GM18867 (cell line): ENCODE data around the gene PTEN.
"Not testable (repeated sequence)": the region's sequence is repeated elsewhere in the genome, so short reads cannot be mapped to it uniquely, and the experiment has no call there.

ENCODE experiments used
- ATAC-seq: cut with Tn5 transposase; IDR thresholded peaks from one replicate; pipeline ENCODE4 v1.9.1; 2021; ENCODE audit warnings: mild to moderate bottlenecking, moderate library complexity; ENCODE audit not compliant: unreplicated experiment

PTEN gene

DNA sequence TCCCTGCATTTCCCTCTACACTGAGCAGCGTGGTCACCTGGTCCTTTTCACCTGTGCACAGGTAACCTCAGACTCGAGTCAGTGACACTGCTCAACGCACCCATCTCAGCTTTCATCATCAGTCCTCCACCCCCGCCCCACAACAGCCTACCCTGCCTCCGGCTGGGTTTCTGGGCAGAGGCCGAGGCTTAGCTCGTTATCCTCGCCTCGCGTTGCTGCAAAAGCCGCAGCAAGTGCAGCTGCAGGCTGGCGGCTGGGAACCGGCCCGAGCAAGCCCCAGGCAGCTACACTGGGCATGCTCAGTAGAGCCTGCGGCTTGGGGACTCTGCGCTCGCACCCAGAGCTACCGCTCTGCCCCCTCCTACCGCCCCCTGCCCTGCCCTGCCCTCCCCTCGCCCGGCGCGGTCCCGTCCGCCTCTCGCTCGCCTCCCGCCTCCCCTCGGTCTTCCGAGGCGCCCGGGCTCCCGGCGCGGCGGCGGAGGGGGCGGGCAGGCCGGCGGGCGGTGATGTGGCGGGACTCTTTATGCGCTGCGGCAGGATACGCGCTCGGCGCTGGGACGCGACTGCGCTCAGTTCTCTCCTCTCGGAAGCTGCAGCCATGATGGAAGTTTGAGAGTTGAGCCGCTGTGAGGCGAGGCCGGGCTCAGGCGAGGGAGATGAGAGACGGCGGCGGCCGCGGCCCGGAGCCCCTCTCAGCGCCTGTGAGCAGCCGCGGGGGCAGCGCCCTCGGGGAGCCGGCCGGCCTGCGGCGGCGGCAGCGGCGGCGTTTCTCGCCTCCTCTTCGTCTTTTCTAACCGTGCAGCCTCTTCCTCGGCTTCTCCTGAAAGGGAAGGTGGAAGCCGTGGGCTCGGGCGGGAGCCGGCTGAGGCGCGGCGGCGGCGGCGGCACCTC, at the start of gene PTEN, which contains the start of gene KLLN:
Gene PTEN, plus strand, starts transcription at position 573 of the 891 bp plus-strand sequence. CDS start 845 bp downstream, outside the sequence.
Gene KLLN, minus strand, starts transcription at position 481 of the 891 bp plus-strand sequence. CDS start 1,046 bp downstream, outside the sequence.
- ATAC-seq = peak; percentile 43

DNA sequence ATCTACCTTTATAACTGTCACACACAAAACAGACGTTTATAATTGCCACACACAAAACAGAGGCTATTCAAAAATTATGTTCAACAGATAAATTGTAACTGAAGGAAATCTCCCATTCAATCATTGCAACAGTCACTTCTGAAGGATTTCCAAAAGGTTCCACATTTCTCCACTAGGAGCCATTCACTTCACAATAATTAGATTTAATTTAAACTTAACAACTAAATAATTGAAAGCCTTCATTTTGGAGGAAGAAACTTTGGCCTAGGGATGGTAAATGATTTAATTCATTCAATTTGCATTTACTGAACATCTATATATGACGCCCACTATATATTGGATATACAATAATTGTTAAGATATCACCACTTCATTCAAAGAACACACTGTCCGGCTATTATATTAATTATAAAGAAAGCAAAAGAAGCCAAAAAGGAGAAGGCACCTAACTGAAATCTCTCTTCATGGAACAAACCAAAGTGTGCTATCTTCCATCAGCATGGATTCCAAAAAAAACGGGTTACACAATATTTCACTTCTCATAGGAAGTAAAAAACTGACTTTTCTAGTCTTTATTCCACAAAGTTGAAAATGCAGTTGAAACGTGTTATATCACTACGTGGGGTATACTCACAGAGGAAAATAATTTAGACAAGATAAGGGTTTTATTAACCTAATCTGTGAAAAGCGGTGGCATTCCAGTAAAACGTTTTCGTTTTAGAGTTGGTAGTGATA, 47.1 kb upstream of the PTEN start:
- no peak for ATAC-seq

DNA sequence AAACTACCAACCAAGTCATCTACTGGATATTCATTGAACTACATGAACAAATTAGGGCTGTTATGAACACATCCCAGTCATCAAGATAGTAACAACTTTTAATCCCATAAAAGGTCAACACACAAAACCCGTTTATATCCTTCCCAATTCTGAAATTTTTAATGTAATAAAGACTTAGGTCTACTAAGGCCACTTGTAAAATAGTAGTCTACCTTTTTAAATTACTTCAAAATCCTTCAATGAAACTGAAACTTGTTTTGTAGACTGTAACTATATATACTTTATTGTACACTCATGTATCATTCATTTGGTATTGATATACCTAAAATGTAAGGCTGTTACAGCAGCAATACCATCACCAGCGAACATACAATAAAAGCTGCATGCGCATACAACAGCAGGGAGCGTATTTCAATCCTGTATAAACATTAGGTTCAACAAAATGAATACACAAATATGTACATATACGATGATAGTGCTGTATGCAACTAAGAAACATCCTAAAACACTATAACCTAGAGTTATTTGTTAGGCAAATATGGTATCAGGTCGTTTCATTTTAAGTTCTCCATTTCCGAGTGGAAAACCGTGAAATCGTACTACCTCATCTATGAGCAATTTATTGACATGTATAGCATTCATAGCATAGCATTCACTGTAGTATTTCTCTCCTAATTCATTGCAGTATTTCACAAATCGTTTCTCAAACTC, 46.4 kb upstream of the PTEN start:
- ATAC-seq = no peak

DNA sequence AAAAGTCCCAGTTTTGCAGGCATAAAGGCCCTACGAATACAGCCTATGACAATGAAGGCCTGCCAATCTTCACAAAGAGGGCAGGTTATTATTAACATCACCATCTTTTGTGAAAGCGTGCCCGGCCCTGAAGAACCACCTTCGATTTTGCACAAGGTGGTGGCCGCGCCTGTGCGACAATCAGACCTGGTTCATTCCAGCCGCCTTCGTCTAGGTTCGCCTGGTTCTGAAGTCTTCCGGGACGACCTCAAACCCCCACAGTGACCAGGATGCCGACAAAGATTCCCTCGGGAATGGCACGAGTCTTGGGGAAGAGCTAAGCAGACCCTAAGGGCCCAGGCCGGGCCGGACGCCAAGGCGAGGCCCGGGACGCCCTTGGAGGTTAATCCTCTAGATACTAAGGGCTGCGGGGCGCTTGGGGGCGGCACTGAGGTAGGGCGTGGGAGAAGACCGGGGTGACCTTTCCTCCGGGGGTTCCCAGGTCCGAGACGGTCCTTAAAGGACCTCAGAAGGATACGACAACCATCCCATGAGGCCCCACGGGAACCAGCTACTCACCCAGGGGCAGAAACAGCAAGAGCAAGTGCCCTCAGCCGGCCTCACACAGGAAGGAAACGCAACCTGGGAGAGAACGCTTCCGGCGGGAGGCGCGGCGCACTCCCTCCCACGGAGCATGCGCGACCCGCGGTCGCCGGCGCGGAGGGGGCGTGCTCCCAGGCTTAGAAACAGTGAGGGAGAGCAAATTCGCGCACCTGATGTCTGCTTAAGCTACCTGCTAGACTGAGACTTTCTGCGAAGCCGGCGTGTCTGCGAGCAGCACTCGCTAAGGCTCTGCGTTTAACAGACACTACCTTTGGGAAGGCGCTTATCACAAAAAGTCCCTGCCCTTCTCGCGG, 45.6 kb upstream of the PTEN start, which contains the start of gene ATAD1:
Gene ATAD1, minus strand, starts transcription at position 618 of the 896 bp plus-strand sequence. CDS start 3,627 bp downstream, outside the sequence.
- ATAC-seq = peak; percentile 73

DNA sequence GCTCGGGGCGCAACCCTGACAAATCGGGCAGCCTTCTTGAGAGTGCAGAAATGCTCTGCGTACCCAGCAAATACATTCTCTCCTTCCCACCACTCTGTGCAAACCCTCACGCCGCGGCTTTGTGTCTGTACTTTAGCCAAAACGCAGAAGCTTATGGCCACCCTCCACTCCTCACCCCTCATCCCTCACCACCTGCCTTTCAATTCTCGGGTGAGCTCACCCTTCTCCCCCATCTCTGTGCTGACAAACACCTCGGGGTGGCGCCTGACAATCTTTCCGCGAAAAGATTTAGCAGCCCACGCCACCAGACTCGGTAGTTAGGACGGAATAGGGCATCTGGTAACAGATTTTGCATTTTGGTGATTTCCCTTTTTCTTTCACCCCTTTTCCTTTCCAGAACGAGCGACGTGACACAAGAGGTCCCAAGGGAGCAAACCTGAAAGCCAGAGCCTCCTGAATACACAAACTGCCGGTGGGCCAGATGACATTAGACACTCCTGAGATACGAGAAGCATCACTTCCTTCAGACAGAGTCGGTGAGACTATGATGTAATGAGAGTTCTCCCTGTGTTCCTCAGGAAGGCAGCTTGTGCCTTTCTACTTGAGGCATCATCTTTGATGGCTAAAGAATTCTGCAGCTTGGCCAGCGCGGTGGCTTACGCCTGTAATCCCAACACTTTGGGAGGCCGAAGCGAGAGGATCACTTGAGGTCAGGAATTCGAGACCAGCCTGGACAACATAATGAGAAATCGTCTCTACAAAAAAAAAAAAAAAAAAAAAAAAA, 44.7 kb upstream of the PTEN start:
- peak; percentile 53 for ATAC-seq

DNA sequence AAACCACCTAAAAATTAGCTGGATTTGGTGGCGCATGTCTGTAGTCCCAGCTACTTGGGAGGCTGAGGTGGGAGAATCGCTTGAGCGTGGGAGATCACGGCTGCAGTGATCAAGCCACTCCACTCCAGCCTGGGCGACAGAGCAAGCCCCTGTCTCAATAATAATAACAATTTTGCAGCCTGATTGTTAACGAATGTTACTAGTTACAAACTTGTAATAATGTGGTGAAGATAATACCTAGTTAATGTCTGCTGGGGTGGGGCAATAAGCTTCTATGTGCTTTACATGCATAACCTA, 44.2 kb upstream of the PTEN start:
- no peak for ATAC-seq

DNA sequence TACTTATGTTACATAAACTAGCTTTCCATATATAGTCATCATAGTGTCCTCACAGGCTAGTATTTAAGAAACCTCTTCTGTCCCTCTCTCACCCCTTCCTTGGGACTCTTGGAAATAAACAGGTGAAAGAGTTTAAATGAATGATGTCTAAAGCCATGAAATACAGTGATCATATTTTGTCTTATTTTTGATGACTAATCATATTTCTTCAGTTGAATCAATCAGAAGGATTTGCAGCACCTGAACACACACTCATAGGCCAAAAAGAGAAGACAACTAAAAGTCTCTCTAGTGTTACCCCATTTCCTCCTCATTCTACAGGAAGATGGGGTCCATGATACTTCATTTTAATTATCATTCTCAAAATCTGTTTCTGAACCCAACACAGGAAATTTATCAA, 36.8 kb upstream of the PTEN start:
- no peak for ATAC-seq

GRCh38 chr10:87827681-87828080, 35.7 kb upstream of the PTEN start:
- ATAC-seq = no peak

GRCh38 chr10:87829051-87829450, 34.4 kb upstream of the PTEN start:
- not testable (repeated sequence) for ATAC-seq

DNA sequence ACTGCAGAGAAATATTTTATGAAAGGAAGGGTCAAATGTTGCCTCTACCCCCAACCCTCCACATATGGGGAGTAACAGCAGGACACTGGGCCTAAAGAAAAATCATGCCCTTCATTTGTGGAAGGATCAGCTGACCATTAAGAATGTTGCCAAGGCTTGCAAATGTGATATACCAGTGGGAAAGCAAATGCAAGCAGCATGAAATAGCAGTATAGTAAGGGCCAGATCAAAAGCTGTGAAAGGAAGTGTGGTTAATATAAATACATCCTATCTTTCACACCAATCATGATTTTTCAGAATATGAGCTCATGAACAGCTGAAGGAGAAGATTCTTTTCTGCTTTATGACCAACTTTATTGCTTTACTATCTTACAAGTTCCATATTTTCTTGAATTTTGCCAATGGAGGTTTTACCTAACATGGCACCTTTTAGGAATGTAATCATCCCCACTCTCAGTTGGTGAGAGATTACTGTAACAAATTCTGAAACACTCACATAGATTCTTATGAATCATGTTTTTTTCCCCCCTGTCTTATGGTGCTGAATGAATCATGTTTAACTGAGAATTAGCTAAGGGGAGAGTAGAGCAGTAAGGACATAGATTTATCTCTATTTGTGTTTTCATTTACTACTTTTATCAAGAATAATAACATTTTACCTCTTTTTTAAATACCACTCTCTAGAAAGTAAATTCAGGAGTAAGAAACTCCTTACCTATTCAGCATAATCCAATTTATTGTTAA, 33.3 kb upstream of the PTEN start:
- no peak for ATAC-seq

DNA sequence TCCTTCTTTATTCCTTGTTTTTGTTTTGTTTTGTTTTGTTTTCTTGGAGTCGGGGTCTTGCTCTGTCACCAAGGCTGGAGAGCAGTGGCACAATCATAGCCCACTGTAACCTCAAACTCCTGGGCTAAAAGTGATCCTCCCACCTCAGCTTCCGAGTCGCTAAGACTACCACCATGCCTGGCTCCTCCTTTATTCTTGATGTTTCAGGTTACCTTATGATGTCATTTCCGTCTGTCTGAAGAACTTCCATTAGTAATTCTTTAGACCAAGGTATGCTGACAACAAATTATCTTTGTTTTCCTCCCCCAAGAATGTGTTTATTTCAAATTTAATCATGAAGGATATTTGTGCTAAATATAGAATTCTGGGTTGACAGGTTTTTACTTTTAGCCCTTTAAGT, 27.3 kb upstream of the PTEN start:
- ATAC-seq = no peak

DNA sequence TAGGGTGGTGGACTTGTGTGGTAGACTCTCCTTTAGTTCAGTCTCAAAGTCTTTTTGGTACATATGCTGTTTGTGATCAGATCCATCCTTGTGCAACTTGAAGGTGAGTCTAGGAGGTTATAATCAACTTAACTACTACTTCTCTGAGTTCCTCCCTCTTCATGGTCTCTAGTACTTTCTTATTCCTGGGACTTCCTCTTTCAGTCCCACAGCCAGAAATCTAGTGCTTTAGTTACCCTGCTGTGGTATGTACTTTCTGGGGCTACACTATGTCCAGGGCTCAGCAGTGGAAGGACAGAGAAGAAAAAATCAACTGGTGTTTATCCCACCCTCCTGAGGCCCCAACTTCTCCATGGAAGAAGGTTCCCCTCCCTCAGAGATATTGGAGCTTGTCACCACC, 26.0 kb upstream of the PTEN start:
- no peak for ATAC-seq

- ATAC-seq = no peak
These were observed 24.8 kb upstream of the PTEN start for GRCh38 chr10:87838650-87839049.

- no peak for ATAC-seq
These were observed 22.2 kb upstream of the PTEN start for GRCh38 chr10:87841186-87841585.

DNA sequence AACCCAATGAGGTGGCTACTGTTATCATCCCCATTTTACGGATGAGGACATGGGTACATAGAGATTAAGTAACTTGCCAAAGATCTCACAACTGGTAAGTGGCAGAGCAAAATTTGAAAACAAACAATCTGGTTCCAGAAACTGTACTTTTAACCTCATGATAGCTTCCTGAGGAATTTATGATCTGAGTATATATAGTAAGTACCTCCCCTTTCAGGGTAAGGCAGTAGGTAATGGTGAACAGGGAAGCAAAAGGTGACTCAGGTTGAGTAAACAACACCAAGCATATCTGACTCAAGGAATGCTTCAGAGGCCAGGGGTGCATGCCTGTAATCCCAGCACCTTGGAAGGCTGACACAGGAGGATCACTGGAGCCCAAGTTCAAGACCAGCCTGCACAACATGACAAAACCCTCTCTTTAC, 21.2 kb upstream of the PTEN start:
- ATAC-seq = no peak

DNA sequence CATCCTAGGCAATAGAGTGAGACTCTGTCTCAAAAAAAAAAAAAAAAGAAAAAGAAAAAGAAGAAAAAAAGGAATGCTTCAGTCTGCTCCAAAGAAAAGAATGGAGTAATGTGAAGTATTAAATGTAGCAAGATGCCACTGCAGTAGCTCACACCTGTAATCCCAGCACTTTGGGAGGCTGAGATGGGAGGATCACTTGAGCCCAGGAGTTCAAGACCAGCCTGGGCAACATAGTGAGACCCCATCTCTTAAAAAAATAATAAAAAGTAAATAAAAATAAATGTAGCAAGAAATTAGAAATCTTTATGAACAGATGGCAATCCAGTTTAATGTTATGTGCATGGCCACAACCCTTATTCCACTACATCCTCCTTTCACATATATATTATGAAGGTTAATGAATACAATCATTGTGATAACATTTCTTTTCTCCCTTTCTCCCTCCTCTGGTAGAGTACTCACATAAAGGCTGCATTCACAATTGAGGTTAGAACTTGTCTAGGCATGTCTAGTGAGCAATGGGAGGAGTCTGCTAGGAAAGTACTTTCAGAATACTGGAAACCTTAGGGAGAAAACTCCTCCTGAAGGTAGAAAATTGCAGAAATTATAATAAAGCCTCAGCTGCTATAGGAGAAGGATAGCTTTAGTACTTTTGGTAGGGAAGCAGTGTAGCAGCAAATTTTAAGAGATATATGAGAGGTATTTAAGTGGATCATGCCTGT, 20.5 kb upstream of the PTEN start:
- no peak for ATAC-seq

GRCh38 chr10:87843714-87844113, 19.7 kb upstream of the PTEN start:
- ATAC-seq = no peak
